HT-29 (cell line): Measurements from ENCODE around the gene NRF1. TPM values are rescaled to one million over a fixed set of nuclear protein-coding genes. Genes with fewer than 3 reads are reported as not detected.
"Not testable (repeated sequence)": the region's sequence is repeated elsewhere in the genome, so short reads cannot be mapped to it uniquely, and the experiment has no call there.

Experiments used
- DNase-seq: peaks from one replicate; pipeline ENCODE4 v3.0.0-alpha.2; 2015; ENCODE audit warnings: low spot score
- total RNA-seq: library from RNA; depleted of rRNA; stranded (reverse); fragments of >200 nt; shearing (Covaris generic); gene quantifications from 2 replicates; pipeline ENCODE4 v1.2.3, GENCODE V29; 2014

The NRF1 gene
- total RNA-seq, 1 experiment from 2014 or later = 10.5 TPM

DNA sequence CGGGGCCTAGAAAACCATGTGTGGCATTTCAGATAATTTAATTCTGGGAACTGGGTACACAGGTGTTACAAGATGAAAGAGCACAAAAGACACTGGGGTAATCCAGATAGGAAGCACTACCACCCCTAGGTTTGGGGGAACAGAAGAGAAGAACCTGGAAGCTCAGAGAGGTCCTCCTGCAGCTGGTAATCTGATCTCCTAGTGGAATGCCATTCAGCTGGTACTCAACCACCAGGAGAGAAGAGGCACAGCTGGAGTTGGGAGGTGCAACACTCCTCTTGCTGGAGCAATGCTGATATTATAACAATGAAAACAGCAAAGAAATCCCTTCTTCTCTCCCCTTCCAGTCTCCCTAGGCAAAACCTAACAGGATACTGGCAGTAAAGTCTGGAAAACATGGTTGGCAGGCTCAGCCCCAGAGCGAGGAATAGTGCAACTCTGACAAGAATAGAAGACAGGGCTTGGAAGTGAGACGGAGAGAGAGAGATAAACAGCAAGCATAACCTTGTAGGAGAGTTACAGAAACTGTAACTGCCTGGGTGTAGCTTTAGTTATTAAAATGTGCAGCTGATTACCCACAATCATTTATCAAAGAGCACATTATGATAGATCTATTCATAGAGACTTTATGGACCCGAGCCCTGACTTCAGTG lies 35.0 kb downstream of the NRF1 start:
- DNase-seq = no peak

DNA sequence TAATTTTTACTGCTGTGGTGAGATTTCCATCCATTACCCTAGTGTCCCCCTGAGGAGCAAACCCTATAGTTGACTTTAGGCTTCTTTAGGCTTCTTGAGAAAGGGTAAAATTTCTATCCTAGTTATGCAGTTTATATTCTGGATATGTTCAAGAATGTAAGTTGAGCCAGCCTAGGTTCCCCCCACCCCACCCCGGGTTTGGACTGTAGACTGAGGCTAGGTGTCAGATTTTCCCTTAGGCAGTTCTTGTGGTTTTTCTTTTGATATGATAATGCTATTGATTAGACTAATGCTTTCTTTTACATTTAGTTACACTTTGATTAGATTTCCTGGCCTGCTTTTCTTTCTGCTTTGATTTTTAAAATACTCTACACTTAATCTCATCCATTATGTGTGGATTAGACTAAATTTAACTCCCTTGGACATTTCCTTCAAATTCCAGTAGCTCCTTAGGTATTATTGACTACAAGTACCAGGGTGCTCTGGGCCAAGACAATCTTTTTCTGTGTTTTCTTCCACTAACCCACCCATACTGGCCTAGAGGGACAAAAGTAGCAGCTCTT lies 37.7 kb downstream of the NRF1 start:
- no peak for DNase-seq

DNA sequence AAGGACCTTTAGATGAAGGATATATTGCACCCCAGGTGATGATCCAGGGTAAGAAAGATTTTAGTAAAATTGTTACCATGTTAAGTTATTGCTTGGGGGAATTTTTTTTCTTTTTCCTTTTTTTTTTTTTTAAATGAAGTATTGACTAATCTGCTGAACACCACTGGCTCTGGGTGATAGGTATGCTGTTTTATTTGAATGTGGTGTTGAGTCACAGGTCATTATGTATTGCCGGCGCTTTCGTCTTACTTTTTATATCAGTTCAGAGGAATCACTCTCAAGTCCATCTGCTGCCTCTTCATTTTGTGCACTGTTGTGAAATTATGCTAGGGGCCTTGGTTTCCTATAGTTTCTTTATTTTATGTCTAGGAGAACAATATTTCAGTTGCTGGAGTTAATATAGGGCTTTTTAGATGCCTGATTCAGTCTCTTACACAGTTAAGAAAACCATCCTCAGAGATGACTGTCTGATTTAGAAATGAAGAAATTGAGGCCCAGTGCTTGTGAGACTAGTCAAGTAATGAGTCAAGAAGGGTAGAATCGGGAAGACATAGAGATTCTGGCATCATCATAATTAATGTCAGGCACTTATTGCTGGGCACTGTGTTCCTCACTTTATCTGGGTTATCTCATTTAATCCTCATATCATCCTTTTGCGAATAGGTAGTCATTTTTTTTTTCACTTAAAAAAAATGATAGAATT lies 38.7 kb downstream of the NRF1 start:
- no peak for DNase-seq

DNA sequence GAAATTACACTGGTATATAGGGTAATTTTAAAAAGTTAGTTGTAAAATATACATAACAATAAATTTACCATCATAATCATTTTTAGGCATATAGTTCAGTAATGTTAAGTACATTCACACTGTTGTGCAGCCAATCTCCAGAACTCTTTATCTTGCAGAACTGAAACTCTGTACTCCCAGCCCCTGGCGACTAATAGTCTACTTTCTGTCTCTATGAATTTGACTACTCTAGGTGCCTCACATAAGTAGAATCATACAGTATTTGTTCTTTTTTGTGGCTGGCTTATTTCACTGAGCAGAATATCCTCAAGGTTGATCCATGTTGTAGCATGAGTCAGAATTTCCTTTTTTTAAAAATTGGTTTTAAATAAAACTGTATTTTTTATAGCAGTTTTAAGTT lies 41.4 kb downstream of the NRF1 start:
- no peak for DNase-seq

DNA sequence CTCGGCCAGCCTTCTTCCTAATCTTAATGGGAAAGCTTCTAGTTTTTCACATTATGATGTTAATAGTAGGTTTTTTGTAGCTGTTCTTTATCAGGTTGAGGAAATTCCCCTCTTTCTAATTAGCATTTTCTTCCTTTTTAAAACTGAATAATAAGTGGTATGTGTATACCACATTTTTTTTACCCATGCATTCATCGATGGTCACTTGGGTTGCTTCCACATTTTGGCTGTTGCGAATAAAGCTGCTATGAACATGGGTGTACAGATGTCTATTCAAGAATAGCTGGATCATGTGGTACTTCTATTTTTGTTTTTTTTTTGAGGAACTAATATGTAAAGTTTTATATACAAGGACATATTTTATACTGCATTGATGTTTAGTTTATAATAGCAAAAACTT lies 44.3 kb downstream of the NRF1 start:
- DNase-seq = no peak

DNA sequence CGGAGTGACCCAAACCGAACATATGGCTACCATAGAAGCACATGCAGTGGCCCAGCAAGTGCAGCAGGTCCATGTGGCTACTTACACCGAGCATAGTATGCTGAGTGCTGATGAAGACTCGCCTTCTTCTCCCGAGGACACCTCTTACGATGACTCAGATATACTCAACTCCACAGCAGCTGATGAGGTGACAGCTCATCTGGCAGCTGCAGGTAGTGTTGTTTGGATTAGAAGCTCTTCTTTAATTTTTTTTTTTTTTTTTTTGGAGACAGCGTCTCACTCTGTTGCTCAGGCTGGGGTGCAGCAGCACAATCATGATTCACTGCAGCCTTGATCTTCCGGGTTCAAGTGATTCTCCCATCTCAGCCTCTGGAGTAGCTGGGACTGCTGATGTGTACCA lies 45.8 kb downstream of the NRF1 start:
- DNase-seq = no peak

DNA sequence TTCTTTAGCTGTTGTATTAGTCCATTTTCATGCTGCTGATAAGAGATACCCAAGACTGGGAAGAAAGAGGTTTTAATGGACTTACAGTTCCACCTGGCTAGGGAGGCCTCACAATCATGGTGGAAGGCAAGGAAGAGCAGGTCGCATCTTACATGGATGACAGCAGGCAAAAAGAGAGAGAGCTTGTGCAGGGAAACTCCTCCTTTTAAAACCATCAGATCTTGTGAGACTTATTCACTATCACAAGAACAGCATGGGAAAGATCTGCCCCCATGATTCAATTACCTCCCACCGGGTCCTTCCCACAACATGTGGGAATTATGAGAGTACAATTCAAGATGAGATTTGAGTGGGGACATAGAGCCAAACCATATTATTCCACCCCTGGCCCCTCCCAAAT lies 48.4 kb downstream of the NRF1 start:
- DNase-seq = not testable (repeated sequence)

DNA sequence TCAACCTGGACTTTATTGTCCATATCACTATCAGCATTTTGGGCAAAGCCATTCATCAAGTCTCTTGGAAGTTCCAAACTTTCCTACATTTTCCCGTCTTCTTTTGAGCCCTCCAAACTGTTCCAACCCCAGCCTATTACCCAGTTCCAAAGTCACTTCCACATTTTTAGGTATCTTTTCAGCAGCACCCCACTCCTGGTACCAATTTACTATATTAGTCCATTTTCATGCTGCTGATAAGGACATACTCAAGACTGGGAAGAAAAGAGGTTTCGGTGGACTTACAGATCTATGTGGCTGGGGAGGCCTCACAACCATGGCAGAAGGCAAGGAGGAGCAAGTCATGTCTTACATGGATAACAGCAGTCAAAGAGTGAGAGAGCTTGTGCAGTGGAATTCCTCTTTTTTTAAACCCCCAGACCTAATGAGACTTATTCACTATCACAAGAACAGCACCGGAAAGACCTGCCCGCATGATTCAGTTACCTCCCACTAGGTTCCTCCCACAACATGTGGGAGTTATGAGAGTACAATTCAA lies 50.2 kb downstream of the NRF1 start:
- DNase-seq = no peak

DNA sequence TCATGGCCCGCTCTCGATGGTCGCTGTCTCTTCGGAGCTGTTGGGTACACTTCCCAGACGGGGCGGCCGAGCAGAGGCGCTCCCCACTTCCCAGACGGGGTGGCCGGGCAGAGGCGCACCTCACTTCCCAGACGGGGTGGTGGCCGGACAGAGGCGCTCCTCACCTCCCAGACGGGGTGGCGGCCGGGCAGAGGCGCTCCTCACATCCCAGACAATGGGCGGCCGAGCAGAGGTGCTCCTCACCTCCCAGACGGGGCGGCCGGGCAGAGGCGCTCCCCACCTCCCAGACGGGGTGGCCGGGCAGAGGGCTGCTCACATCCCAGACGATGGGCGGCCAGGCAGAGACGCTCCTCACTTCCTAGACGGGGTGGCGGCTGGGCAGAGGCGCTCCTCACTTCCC lies 51.7 kb downstream of the NRF1 start:
- not testable (repeated sequence) for DNase-seq

DNA sequence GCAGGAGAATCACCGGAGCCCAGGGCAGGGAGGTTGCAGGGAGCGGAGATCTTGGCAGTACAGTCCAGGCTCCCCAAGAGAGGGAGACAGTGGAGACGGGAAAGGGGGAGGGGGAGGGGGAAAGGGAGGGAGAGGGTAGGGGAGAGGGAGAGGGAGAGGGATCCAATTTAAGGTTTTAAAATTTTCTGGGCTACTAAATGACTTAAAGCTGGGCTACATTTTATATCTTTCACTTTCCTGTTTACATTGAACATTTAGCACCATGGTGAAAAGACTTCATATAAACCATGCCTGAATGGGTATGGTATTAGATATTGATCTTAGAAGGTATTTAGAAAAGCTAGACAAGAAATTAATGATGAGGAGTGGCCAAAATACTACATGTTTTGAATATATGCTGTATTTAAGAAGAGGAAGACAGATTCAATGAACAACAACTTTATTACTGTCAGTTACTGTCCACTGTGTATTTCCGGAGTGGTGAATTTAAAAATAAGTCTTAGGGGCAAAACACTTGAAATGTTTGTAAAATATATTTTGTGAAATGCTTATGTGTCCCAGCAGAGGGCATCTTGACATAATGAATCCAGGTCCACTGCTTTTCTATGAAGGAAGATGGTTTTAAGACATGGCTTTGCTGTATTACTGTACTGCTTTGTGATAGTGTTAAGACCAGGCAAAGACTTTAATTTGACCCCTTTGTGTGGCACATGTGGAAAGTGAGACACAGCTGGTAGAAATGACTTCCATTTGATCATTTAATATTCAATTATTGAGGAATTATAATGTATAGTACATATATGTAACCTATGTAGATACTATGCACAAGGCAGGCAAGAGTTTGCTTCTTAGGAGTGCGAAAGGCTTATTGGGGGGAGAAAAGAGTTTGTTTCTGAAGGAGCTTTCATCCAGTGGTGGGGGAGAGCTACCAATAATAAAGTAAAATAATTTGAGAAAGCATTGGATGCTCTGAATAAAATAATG lies 52.8 kb downstream of the NRF1 start:
- peak; percentile 78 for DNase-seq

DNA sequence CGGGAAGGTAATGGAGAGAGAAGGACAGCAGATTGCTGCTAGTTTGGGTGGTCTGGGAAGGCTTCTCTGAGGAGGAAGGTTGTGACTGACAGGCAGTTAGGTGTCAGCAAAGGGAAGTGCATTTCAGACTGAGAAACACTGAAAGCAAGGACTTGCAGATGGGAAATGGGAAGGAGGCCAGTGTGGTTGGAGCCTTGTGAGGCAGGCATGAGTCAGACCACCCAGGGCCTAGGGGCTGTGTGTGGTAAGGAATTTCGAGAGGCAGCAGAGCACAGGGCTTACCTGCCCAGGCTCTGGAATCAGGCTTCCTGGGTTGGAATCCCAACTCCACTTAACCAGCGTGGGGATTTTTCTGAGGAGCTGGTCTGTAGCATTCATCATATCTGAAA lies 53.5 kb downstream of the NRF1 start:
- DNase-seq = no peak

DNA sequence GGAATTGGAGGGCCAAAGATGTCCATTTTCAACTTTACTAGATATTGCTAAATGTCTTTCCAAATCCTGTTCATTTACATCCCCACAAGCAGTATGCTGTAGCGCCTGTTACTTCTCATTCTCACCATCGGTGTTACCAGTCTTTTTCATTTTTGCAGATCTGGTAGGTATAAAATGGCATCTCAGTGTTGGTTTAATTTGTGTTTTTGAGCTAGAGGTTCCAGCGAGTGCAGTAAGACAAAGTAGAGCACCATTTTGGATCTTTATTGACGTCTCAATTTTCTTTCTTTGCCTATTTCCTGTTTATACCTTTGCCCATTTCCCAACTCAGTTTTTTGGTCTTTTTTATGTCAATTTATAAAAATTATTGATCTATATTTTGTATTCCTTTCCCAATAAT lies 55.6 kb downstream of the NRF1 start:
- no peak for DNase-seq

DNA sequence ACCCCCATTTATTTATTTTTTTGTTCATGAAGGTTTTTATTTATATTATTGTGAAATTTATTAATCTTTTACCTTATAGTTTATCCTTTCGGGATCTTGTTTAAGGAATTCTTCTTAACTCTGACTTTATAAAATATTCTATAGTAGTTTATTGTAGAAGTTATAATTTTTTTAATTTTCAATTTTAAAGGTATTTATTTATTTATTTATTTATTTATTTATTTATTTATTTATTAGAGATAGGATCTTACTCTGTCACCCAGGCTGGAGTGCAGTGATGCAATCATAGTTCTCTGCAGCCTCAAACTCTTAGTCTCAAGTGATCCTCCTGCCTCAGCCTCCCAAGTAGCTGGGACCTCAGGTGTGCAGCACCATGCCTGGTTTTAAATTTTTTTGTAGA lies 56.0 kb downstream of the NRF1 start:
- DNase-seq = no peak

DNA sequence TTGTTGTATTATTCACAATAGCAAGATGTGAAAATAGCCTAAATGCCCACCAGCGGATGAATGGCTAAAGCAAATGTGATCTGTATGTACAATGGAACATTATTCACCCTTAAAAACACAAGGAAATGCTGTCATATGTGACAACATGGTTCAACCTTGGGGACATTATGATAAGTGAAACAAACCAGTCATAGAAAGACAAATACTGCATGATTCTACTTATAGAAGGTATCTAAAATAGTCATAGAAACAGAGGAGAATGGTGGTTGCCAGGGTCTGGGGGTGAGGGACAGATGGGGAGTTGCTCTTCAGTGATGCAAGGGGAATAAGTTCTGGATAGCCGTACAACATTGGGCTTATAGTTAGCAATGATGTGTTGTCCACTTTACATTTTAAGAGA lies 58.4 kb downstream of the NRF1 start:
- no peak for DNase-seq

DNA sequence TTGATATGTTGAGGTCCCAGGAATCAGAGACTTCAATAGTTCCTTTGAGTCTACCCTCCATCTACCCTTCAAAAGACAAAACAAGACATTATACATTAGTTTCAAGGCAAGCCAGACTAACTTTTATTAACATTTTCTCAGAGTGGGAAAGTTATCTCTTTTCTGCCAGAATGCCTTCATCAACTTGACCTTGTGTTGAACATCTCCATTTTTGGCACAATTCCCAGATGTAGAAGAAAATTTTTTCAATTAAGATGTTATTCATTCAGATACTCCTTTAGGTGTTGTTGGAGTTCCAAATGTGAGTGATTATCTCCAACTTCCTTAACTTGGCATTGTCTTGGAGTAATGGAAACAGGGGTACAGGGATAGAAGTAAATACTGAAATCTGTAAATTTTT lies 59.1 kb downstream of the NRF1 start:
- no peak for DNase-seq

DNA sequence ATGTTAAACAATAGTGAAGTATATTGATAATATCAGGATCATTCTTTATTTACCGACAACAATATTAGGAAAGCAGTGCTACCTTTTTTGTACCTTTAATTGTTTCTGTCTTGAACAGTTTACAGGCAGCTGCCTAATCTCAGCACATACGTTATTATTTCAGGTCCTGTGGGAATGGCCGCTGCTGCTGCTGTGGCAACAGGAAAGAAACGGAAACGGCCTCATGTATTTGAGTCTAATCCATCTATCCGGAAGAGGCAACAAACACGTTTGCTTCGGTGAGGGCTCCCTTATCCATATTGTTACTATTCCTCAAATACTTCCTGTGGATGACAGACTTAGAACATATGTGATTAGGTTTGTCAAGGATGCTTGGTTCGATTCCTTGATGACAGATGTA lies 59.7 kb downstream of the NRF1 start:
- no peak for DNase-seq

DNA sequence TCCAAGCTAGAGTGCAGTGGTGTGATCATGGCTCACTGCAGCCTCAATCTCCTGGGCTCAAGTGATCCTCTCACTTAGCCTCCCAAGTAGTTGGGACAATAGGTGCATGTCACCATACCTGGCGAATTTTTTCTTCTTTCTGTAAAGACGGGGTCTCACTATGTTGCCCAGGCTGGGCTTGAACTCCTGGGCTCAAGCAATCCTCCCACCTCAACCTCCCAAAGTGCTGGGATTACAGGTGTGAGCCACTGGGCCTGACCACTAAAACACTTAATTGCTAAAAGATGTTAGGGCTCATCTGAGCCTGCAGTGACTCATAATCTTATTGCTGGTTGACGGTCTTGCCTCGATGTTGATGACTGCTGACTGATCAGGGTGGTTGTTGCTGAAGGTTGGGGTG lies 63.0 kb downstream of the NRF1 start:
- not testable (repeated sequence) for DNase-seq

DNA sequence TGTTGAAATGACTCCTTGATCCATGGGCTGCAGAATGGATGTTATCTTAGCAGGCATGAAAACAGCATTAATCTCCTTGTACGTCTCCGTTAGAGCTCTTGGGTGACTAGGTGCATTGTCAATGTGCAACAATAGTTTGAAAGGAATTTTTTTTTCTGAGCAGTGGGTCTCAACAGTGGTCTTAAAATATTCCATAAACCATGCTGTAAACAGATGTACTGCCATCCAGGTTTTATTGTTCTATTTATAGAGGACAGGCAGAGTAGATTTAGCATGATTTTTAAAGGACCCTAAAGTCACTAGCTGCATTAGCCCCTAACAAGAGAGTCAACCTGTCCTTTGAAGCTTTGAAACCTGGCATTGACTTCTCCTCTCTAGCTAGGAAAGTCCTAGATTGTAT lies 64.0 kb downstream of the NRF1 start:
- no peak for DNase-seq

DNA sequence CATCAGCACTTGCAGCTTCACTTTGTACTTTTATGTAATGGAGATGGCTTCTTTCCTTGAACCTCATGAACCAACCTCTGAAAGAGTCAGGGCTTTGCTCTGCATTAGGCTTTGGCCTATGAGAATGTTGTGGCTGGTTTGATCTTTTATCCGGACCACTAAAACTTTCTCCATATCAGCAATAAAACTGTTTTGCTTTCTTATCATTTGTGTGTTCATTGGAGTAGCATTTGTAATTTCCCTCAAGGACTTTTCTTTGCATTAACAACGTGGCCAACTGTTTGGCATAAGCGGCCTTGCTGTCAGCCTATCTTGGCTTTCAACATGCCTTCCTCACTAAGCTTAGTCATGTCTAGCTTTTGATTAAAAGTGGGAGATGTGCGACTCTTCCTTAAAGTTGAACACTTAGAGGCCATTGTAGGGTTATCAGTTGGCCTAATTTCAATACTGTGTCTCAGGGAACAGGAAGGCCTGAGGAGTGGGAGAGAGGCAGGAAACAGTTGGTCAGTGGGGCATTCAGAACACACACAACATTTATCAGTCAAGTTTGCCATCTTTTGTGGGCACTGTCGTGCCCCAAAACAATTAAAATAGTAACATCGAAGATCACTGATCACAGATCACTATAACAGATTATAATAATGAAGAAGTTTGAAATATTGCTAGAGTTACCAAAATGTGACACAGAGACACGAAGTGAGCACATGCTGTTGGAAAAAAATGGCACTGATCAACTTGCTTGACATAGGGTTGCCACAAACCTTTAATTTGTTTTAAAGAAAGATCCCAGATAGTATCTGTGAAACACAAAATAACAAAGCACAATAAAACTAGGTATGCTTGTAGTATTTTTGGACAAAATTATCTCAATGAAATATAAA lies 64.7 kb downstream of the NRF1 start:
- no peak for DNase-seq

DNA sequence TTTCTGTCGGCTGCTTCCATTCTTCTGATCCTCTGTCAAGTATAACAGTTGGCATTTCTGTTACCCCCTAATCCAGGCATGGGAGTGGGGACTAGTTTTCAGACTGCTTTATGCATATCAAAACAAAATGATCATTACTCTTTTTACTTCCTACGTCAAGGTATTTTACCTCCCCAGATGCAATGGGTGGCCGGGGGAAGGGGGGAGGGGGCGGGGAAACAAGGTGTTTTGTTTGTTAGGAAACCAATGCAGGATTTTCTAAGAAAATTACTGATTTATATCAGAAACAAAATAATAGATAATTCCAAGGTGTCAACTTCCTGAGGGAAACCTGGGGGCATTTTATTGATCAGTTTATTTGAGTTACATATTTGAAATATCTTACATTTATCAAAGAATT lies 66.3 kb downstream of the NRF1 start:
- DNase-seq = no peak

DNA sequence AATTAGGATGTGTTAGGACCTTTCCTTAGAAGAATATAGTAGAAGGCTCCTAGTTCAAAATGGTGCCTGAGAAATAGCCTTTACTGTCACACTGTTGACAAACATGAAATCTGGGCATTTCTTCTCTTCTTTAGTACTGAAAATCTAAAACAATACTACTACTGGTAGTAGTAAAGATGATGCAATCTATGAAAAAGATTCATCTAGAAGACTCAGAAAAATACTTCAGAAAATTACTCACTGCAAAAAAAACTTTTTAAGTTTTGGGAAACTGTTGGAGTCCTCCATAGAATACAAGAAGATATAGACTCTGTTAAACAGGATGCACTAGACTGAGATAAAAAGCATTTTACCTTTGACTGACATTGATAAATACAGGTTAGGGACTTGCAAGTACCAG lies 67.1 kb downstream of the NRF1 start:
- no peak for DNase-seq
